Caco-2 (cell line): ENCODE results near the gene EMILIN1. TPM values are rescaled to one million over a fixed set of nuclear protein-coding genes. Genes with fewer than 3 reads are reported as not detected.
"Not testable (repeated sequence)": the region's sequence is repeated elsewhere in the genome, so short reads cannot be mapped to it uniquely, and the experiment has no call there.

ENCODE experiments used
- BruUV-seq: library from RNA; stranded (reverse); fragments of 400-500 nt; replicated peaks from 2 replicates; lab custom pipeline; 2021; lab: Mats Ljungman, UMichigan
- CTCF ChIA-PET: fragments of 300-600 bp; sonication (Branson Sonifier 250); formaldehyde crosslinking; loops from one replicate; lab custom pipeline; 2022; ENCODE audit warnings: antibody characterized with exemption; lab: Charles Lee
- POLR2A ChIA-PET: fragments of 300-600 bp; sonication (Branson Sonifier 250); formaldehyde crosslinking; loops from one replicate; lab custom pipeline; 2022; ENCODE audit warnings: antibody characterized with exemption; lab: Charles Lee
- DNase-seq, 2 experiments: peaks; one replicate each; pipeline versions ENCODE4 v3.0.0 to v3.0.0-alpha.2; 2020 to 2022
- H3K27me3 ChIP-seq: replicated peaks from 2 replicates; pipeline ENCODE4 v1.6.0; 2011; ENCODE audit warnings: low read length; ENCODE audit not compliant: control insufficient read depth, insufficient read depth
- H3K36me3 ChIP-seq: 2 replicates; pipeline ENCODE4 v1.5.1; 2011; ENCODE audit warnings: low read length; ENCODE audit not compliant: control insufficient read depth, insufficient read depth
- H3K4me1 ChIP-seq: fragments of 250-450 bp; sonication (Bioruptor Pico); 2 replicates; pipeline ENCODE4 v1.5.1; 2020; ENCODE audit warnings: mild to moderate bottlenecking
- H3K4me3 ChIP-seq: 2 replicates; pipeline ENCODE4 v1.5.1; 2011; ENCODE audit warnings: low read depth, mild to moderate bottlenecking, control low read depth, low read length
- H3K9me3 ChIP-seq: fragments of 250-450 bp; sonication (Bioruptor Pico); 2 replicates; pipeline ENCODE4 v1.5.1; 2020; ENCODE audit warnings: mild to moderate bottlenecking, moderate library complexity
- H3K27ac Mint-ChIP-seq: one replicate; pipeline ENCODE4 v1.8.0; 2022; ENCODE audit warnings: mixed read lengths; ENCODE audit not compliant: unreplicated experiment
- H3K27me3 Mint-ChIP-seq: one replicate; pipeline ENCODE4 v1.8.0; 2022; ENCODE audit warnings: mixed read lengths; ENCODE audit not compliant: insufficient read depth, unreplicated experiment
- H3K36me3 Mint-ChIP-seq: one replicate; pipeline ENCODE4 v1.8.0; 2022; ENCODE audit warnings: mild to moderate bottlenecking, mixed read lengths; ENCODE audit not compliant: insufficient read depth, unreplicated experiment
- H3K4me1 Mint-ChIP-seq: one replicate; pipeline ENCODE4 v1.8.0; 2022; ENCODE audit warnings: low read depth, mixed read lengths; ENCODE audit not compliant: unreplicated experiment
- H3K4me3 Mint-ChIP-seq: one replicate; pipeline ENCODE4 v1.8.0; 2022; ENCODE audit warnings: mild to moderate bottlenecking, moderate library complexity, mixed read lengths; ENCODE audit not compliant: unreplicated experiment
- H3K9me3 Mint-ChIP-seq: one replicate; pipeline ENCODE4 v1.8.0; 2022; ENCODE audit warnings: mixed read lengths; ENCODE audit not compliant: unreplicated experiment
- intact Hi-C: fragments of 100-400 bp; cut with micrococcal nuclease; formaldehyde crosslinking; loops from one replicate; pipeline ENCODE4 v1.10.0; 2022; ENCODE audit not compliant: unreplicated experiment
- total RNA-seq: library from RNA; stranded (reverse); gene quantifications from 2 replicates; pipeline ENCODE4 v1.2.3, GENCODE V29; 2022
- TF ChIP-seq, protein P1 (sequence below), 2 experiments: fragments of 200-600 bp in 1 of 2; IDR thresholded peaks; 1 replicate in 1 of 2; 2 replicates in 1 of 2; pipeline versions ENCODE4 v1.5.1 to v1.8.0; 2011 to 2022; ENCODE audit warnings: antibody characterized with exemption in 1 of 2, control low read depth in 1 of 2, inconsistent platforms in 1 of 2, low read depth in 1 of 2, low read length in 1 of 2, mild to moderate bottlenecking in 1 of 2, moderate library complexity in 1 of 2; ENCODE audit not compliant: insufficient read depth in 1 of 2, severe bottlenecking in 1 of 2, unreplicated experiment in 1 of 2

The EMILIN1 gene
- total RNA-seq, 1 experiment from 2014 or later: 0.43 TPM

DNA sequence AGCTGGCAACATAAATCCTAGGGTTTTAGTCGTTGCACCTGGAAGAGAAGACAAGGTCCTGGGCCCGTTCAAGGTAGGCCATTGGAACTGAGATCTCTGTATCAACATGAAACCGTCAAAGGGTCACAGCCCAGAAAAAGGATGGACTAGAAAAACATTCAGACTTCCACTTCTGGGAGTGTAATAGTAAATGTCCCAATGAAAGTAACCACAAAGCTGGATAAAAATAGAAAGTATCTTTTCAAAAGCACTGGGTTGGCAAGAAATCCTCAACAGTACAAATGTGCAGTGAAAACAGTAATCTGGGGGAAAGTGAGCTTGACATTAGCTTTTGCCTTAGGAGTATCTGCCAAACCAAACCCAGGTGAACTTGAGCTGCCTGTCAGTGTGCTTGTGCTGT lies 27.6 kb downstream of the EMILIN1 start:
- DNase-seq: no peak
- ChIA-PET POLR2A (no interaction called here), CTCF (no interaction called here)
- Mint-ChIP-seq H3K36me3 (no peaks in the 10 kb centered on the region), H3K27ac (no peak overlapping the region), H3K9me3 (no peaks in the 10 kb centered on the region), H3K4me3 (no peak overlapping the region), H3K4me1 (no peaks in the 10 kb centered on the region), H3K27me3 (no peaks in the 10 kb centered on the region)
- no peaks in the 10 kb centered on the region for H3K4me1 ChIP-seq
- no TSS peak for BruUV-seq
- H3K9me3 ChIP-seq: no peaks in the 10 kb centered on the region
- TF ChIP-seq, protein P1, sequence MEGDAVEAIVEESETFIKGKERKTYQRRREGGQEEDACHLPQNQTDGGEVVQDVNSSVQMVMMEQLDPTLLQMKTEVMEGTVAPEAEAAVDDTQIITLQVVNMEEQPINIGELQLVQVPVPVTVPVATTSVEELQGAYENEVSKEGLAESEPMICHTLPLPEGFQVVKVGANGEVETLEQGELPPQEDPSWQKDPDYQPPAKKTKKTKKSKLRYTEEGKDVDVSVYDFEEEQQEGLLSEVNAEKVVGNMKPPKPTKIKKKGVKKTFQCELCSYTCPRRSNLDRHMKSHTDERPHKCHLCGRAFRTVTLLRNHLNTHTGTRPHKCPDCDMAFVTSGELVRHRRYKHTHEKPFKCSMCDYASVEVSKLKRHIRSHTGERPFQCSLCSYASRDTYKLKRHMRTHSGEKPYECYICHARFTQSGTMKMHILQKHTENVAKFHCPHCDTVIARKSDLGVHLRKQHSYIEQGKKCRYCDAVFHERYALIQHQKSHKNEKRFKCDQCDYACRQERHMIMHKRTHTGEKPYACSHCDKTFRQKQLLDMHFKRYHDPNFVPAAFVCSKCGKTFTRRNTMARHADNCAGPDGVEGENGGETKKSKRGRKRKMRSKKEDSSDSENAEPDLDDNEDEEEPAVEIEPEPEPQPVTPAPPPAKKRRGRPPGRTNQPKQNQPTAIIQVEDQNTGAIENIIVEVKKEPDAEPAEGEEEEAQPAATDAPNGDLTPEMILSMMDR (IDR thresholded peaks at IDR 0.05; ENCODE audit: insufficient read depth in 1 of 2, low read depth in 1 of 2, low read length in 1 of 2, severe bottlenecking in 1 of 2, unreplicated experiment in 1 of 2): no peak
- H3K36me3 ChIP-seq: no peaks in the 10 kb centered on the region
- no peaks in the 10 kb centered on the region for H3K27me3 ChIP-seq
- intact Hi-C loops: no loop called here
- H3K4me3 ChIP-seq: no peak overlapping the region

- Histone ChIP-seq H3K4me1 (no peaks in the 10 kb centered on the region), H3K9me3 (no peaks in the 10 kb centered on the region), H3K36me3 (no peaks in the 10 kb centered on the region), H3K4me3 (no peak overlapping the region), H3K27me3 (no peaks in the 10 kb centered on the region)
- Mint-ChIP-seq H3K27me3 (no peaks in the 10 kb centered on the region), H3K36me3 (no peaks in the 10 kb centered on the region), H3K9me3 (no peaks in the 10 kb centered on the region), H3K27ac (no peak overlapping the region), H3K4me3 (no peak overlapping the region), H3K4me1 (no peaks in the 10 kb centered on the region)
- CTCF ChIA-PET: no interaction called here
- TF ChIP-seq, protein P1 (IDR thresholded peaks at IDR 0.05; ENCODE audit: insufficient read depth in 1 of 2, low read depth in 1 of 2, low read length in 1 of 2, severe bottlenecking in 1 of 2, unreplicated experiment in 1 of 2): no peak
- POLR2A ChIA-PET: no interaction called here
- no TSS peak for BruUV-seq
- intact Hi-C loops: no loop called here
- DNase-seq: no peak
Observed at GRCh38 chr2:27108221-27108620, 29.8 kb downstream of the EMILIN1 start.

GRCh38 chr2:27109083-27109482 lies 30.7 kb downstream of the EMILIN1 start:
- no peak overlapping the region for H3K4me3 Mint-ChIP-seq
- no peaks in the 10 kb centered on the region for H3K4me1 ChIP-seq
- no peaks in the 10 kb centered on the region for H3K9me3 Mint-ChIP-seq
- POLR2A ChIA-PET: interaction anchor here (0.7 kb wide), 1 partner anchor 97 kb away, joined by 5 read pairs; no protein-coding TSS in a partner anchor
- TF ChIP-seq, protein P1 (IDR thresholded peaks at IDR 0.05; ENCODE audit: insufficient read depth in 1 of 2, low read depth in 1 of 2, low read length in 1 of 2, severe bottlenecking in 1 of 2, unreplicated experiment in 1 of 2): no peak
- H3K4me1 Mint-ChIP-seq: no peaks in the 10 kb centered on the region
- H3K9me3 ChIP-seq: no peaks in the 10 kb centered on the region
- no peaks in the 10 kb centered on the region for H3K36me3 ChIP-seq
- CTCF ChIA-PET: no interaction called here
- intact Hi-C loops: no loop called here
- no peaks in the 10 kb centered on the region for H3K27me3 ChIP-seq
- no peak overlapping the region for H3K4me3 ChIP-seq
- H3K27ac Mint-ChIP-seq: no peak overlapping the region
- BruUV-seq: no TSS peak
- no peak for DNase-seq
- no peaks in the 10 kb centered on the region for H3K36me3 Mint-ChIP-seq
- no peaks in the 10 kb centered on the region for H3K27me3 Mint-ChIP-seq

- H3K9me3 Mint-ChIP-seq, H3K27me3 Mint-ChIP-seq, H3K4me3 Mint-ChIP-seq, H3K4me1 Mint-ChIP-seq, H3K4me3 ChIP-seq, H3K4me1 ChIP-seq, H3K27me3 ChIP-seq, H3K36me3 ChIP-seq, intact Hi-C loops, H3K9me3 ChIP-seq, H3K36me3 Mint-ChIP-seq, DNase-seq, H3K27ac Mint-ChIP-seq: not testable (repeated sequence)
- POLR2A ChIA-PET: interaction anchor here (0.6 kb wide), 1 partner anchor 171 kb away, joined by 5 read pairs; no protein-coding TSS in a partner anchor
- CTCF ChIA-PET: interaction anchor here (1.0 kb wide), 1 partner anchor 10 kb away, joined by 4 read pairs; no protein-coding TSS in a partner anchor
- TSS peak; percentile 41 for BruUV-seq
Observed at GRCh38 chr2:27110603-27111352, 32.4 kb downstream of the EMILIN1 start.
